ENCODE results near the gene FAM32A.

FAM32A gene

DNA sequence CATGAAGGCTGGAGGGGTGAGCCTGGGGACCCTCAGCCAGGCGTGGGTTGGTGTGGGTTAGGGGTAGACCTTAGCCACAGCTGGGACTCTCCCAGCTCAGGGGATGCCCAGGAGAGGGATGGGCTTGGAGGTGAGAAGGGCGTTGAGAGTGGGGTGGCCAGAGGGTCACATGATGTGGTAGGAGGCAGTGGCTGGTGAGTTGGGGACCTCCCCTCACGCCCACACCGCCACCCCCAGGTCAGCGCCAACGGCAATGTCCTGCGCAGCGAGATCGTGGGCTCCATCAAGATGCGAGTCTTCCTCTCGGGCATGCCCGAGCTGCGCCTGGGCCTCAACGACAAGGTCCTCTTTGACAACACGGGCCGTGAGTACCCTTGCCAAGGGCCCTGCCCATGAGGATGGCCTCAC lies 41.0 kb downstream of the FAM32A start:
- DNase-seq, result no peak

DNA sequence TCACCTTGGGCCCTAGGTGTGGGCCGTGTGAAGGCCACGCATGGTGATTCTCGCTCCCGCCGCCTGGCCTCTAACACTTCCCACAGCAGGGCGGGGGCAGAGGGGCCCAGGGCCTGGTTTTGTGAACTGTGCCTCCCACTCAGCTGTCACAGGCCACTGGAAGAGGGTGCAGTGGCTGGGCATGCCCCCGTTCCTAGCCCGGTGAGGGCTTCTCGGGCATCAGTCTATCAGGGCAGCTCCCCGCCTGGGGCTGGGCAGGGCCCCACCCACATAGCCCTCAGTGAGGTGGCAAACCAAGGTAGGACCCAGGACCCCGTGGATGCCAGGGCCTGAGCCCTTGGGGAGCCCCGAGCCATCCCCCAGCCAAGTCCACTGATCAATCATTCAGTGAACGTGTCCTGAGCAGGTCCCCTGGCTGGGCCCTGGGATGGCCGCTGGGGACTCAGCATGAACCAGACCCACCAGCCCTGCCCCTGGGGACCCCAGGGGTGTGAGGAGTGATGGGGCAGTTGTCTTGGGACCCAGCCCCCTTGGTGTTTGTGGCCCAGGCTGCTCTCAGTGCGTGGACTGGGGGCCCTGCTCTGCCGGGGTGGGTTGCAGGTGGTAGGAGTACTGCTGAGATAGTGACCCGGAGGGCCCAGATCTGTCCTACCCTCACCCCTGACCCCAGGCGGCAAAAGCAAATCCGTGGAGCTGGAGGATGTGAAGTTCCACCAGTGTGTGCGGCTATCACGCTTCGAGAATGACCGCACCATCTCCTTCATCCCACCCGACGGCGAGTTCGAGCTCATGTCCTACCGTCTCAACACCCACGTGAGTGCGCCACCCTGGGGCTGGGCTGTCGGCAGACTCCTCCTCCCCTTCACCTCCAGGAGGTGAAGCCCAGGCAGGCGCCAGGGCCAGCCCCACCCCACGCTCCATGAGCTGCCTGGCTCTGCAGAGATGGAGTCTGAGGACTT lies 41.9 kb downstream of the FAM32A start:
- DNase-seq, result no peak

DNA sequence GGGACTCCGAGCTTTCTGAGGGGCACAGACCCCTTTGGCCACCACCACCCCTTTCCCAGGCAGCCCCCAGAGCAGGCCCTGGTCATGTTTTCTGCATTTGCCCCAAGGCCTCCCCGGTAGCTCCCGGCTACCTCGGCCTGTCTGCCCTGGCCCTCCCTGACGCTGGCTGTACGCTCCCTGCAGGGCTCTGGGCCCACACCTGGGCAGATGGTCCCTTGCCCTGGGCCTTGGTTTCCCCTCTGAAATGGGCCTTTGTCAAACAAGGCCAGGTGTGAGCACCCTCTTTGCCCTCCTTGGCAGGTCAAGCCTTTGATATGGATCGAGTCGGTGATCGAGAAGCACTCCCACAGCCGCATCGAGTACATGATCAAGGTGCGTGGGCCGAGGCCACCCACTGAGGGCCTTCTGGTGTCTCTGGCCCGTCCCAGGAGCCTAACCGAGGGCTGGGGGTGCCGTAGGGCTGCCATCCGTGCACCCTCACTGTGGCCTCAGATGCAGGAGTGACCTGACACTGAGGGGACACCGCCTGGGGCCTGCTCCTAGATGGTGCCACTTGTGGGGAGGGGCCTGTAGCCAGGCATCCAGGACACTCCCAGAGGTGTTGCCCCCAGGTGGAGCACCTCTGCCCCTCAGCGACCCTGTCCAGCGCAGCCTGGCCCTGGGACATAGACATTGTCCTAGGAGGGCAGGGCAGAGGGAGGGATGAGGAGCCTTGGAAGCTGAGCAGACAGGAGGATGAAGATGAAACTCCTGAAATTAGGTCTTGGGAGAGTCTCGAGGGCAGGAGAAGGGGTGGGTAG lies 42.8 kb downstream of the FAM32A start:
- DNase-seq, result no peak

DNA sequence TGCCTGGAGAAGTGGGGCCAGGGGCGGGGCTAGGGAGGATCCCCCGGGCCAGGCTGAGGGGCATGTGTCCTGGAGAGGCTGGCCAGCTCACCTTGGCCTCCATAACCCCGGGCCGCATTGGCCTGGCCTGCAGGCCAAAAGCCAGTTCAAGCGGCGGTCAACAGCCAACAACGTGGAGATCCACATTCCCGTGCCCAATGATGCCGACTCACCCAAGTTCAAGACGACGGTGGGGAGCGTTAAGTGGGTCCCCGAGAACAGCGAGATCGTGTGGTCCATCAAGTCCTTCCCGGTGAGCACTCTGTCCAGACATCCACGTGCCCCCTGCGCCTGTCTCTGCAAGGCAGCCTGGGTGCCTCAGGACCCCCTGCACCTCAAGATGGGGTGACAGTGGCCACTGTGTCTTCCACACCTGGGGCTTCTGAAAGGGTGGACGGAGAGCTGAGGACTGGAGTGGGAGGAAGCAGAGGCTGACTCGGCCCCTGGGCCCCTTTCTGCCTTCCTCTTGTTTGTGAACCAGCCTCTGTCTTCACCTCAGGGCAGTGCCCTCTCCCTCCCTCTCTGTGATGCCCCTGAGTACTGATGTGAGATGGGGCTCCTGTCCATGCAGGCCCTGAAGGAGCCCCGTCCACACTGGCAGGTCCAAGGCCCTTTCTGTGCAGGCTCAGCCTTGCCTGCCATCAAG lies 43.6 kb downstream of the FAM32A start:
- DNase-seq, result no peak

DNA sequence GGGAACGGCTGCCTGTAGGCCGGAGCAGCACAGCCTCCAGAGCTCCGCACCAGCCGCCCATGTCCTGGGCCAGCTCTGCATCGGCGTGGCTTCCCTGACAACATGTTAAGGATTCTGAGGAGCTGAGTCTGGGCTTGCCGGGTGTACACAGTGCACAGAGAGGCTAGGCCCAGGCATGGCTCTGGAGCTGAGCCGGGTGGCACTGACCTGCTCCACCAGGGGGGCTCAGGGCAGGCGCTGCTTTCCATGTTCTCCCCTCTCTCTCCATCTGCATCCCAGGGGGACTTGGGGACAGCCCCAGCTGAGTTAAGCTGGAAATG lies 44.1 kb downstream of the FAM32A start:
- no peak for DNase-seq

DNA sequence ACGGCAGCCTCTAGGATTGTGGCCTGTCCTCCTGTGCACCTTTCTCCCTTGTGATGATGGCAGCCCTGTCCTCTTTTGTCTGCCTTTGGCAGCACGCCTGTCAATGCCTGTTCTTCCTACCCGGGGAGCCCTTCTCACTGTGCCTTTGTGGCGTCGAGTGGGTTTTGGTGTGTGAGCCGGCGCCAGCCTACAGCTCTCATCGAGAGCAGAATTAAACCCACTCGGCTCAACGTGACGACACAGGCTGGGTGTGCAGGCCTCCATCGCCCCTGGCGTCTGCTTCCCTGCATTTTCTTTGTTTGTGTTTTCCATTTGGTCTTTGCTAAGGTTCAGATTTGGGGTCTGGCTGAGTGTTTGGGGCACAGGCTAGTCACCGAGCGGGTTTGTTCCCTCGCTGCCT lies 46.9 kb downstream of the FAM32A start:
- no peak for DNase-seq

DNA sequence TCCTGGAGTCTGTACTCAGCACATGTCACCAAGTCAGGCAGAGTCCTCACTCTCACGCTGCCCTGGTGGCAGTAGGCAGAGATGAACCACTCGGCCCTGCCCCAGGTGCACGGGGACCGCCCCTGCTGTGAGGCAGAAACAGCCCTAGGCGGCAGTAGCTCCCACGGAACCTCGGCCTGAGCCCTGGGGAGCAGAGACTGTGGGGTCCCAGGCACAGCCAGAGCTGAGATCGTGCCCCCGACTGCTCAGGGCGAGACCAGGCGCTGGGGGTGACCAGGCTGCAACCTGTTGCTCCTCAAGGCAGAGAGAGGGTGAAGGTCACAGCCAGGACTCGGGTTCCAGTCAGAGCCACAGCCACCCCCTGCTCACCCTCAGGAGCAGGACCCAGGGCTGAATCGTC lies 47.4 kb downstream of the FAM32A start:
- no peak for DNase-seq

DNA sequence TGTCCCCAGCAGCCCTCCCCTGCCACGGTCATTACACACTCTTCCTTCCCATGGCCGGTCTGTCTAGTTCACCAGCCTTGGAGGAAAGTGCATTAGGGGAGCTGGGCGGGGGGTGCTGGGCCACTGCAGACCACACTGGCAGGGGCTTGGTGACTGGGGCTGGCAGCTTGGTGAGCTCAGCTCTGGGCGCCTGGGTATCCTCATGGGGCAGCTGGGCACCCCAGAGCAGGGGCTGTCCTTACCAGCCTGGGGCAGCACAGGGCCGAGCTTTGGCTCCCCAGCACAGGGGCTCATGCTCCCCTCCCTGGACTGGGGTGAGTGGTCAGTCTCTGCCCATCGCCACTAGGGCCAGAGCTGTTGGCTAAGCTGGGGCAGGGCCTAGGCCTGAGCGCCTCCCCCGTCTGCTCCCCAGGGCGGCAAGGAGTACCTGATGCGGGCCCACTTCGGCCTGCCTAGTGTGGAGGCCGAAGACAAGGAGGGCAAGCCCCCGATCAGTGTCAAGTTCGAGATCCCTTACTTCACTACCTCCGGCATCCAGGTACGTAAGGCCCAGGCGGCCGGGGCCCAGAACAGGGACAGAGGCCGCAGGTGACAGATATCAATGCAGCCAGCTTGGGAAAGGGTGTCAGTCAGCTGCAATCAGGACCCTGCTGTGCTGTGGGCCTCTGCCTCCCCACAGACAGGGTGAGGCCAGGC lies 48.0 kb downstream of the FAM32A start:
- no peak for DNase-seq

DNA sequence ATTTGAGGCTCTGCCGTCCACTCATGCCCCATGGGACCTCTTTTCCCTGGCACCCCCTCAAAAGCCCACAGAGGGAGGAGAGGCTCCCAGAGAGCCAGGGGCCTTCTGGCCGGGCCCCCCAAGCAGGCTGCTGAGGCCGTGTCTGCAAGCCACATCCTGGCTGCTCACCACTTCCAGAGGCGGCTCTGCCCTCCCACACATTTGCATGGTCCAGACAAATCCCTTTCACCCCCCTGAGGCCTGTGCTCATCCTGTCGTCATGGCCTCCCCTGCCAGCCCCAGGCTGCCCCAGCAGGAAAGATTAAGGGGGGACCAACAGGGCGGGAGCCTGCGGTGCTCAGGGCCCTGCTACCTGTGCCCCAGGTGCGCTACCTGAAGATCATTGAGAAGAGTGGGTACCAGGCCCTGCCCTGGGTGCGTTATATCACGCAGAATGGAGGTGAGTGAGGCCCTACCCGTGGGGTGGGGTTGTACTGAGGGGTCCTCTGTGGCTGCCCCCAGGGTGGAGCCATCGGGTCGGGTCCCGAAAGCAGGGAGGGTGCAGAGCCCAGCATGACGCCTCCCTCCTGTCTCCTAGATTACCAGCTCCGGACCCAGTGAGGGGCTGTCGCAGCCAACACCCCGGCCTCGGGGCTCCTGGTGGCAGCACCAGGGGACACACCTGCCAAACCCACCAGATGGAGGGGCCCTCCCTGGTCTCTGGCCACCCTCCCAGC lies 48.8 kb downstream of the FAM32A start:
- DNase-seq, result no peak

DNA sequence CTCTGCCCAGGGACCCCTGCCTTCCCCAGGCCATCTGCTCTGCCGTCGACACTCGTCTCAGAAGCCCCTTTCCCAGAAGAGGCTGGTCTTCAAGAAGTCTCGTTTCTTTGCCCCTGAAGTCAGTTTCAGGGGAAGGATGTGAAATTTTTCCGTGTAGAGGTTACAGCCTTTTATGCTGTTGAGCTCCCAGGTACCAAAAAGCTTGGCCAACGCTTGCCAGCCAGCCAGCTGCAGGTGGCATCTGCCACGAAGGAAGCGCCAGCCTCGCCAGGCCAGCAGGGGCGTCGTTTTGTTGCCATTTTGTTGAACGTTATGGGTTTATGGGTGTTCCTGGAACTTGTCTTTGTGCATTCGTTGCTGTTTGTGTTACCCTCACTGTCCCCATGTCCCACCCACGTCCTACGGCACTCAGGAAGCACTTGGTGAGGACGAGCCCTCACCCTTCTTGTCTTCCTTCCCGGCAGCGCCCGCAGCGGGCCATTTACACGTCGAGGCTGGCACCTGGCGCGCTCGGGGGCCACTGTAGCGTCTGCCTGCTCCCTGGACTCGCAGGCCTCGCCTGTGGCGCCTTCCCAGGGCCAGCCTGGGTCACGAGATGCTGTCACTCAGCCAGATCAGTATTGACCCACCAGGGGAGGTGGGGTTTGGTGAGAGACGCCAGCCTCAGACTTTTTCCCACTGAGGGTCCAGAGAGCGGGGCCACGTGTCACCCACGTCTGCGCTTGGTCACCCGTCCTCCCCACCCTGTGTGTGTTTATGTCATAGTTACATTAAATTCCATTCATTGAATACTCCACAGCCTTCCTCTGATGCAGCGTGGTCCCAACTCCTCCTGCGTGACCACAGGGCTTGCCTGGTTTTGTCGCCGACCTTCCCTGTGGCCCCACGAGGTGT lies 49.6 kb downstream of the FAM32A start:
- DNase-seq, result no peak

DNA sequence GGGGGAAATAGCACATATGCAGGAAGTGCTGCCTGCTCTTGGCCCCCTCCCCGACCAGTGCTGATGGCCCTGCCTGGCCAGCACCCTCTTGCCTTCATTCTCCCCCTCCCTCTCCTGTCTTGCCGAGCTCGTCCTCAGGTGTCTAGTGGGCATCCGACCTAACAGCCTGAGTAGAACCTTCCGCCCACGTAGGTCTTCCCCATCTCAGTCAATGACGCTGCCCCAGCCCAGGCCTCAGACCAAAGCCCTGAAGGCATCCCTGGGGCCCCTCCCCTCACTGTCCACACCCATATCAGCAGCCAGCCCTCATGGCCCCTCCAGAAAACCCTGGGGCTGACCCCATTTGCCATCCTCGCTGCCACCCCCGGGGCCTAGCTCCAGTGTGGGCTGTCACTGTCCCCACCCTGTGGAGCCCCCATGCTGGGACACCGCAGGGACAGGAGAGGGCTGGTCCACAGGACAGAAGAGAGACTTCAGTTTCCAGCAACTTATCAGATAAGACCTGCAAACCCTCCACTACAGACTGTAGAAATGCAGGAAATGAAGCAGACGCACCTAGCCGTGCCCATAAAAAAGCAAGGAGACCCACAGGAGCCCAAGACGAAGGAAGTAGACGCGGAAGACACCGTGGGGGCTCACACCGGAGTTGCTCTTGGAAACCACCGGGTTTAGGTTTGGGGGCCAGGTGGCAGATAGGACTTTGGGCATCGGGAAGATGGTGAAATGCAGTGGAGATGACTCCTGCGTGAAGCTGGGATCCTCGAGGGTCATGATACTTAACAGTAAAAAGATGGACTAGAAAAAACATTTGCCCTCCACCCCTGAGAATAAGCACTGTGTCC lies 50.8 kb downstream of the FAM32A start:
- DNase-seq, result peak; percentile 35

Data from CD4-positive, alpha-beta T cell treated with Interleukin-17A for 4 hours (primary cell).